NCI-H2196 (cell line): ENCODE data around the gene ATL1.

Experiments used
- DNase-seq: peaks from one replicate; lab custom pipeline; 2025; ENCODE audit not compliant: unreplicated experiment; lab: John Stamatoyannopoulos, UW

ATL1 gene

GRCh38 chr14:50559990-50560930 is at the start of gene ATL1:
Gene ATL1 (plus strand): TSS chr14:50560145. CDS start chr14:50560266, 121 bp downstream.
- DNase-seq, result peak; percentile 44

- DNase-seq, result no peak
Observed at GRCh38 chr14:50510157-50510556, 49.8 kb upstream of the ATL1 start.

- DNase-seq, result no peak
Observed at GRCh38 chr14:50512463-50512862, 47.5 kb upstream of the ATL1 start.

- DNase-seq, result no peak
Observed at GRCh38 chr14:50516091-50516490, 43.9 kb upstream of the ATL1 start.

- no peak for DNase-seq
Observed at GRCh38 chr14:50520947-50521815, 38.8 kb upstream of the ATL1 start.

GRCh38 chr14:50521912-50522341 is 38.0 kb upstream of the ATL1 start:
- no peak for DNase-seq

- DNase-seq, result no peak
Observed at GRCh38 chr14:50523271-50524041, 36.5 kb upstream of the ATL1 start.

- DNase-seq, result no peak
Observed at GRCh38 chr14:50524060-50524459, 35.9 kb upstream of the ATL1 start.

- no peak for DNase-seq
Observed at GRCh38 chr14:50524731-50525515, 35.0 kb upstream of the ATL1 start.

- no peak for DNase-seq
Observed at GRCh38 chr14:50528000-50528399, 31.9 kb upstream of the ATL1 start.

- no peak for DNase-seq
Observed at GRCh38 chr14:50529288-50530179, 30.4 kb upstream of the ATL1 start.

GRCh38 chr14:50530358-50530757 is 29.6 kb upstream of the ATL1 start:
- no peak for DNase-seq

GRCh38 chr14:50530794-50531365 is 29.1 kb upstream of the ATL1 start:
- DNase-seq, result no peak

- peak; percentile 20 for DNase-seq
Observed at GRCh38 chr14:50531595-50532501, 28.1 kb upstream of the ATL1 start.

- peak; percentile 92 for DNase-seq
Observed at GRCh38 chr14:50532502-50533240, 27.3 kb upstream of the ATL1 start, which contains the start of gene MAP4K5. Gene MAP4K5 (minus strand): TSS chr14:50532569. CDS start chr14:50532049, 520 bp downstream.

- no peak for DNase-seq
Observed at GRCh38 chr14:50533241-50533705, 26.7 kb upstream of the ATL1 start.

- DNase-seq, result no peak
Observed at GRCh38 chr14:50533806-50534205, 26.1 kb upstream of the ATL1 start.
